ENCODE data around the gene RDH5.

GRCh38 chr12:55733021-55733555, 12.9 kb downstream of the RDH5 start:
- no peak for TF ChIP-seq LEF1 (IDR thresholded peaks at IDR 0.05; ENCODE audit: borderline replicate concordance)
- no peak for TF ChIP-seq ZNF384 (IDR thresholded peaks at IDR 0.05)
- TF ChIP-seq FOXM1 (IDR thresholded peaks at IDR 0.05; ENCODE audit: borderline replicate concordance): no peak
- no peak for TF ChIP-seq TARDBP (IDR thresholded peaks at IDR 0.05)
- TF ChIP-seq SUZ12 (IDR thresholded peaks at IDR 0.05): no peak

Data from HEK293T (cell line).